IMR-90 (cell line): ENCODE results near the gene ZNF835.

ENCODE experiments used
- CEBPB ChIP-seq: IDR thresholded peaks from 2 replicates; pipeline ENCODE4 v1.6.1; 2012; ENCODE audit warnings: low read depth, low read length, improper control_type of control experiment
- CHD1 ChIP-seq: IDR thresholded peaks from 2 replicates; pipeline ENCODE4 v1.6.1; 2012; ENCODE audit warnings: low read depth, low read length, improper control_type of control experiment
- CTCF ChIP-seq: conservative IDR thresholded peaks from 2 replicates; pipeline ENCODE4 v1.5.1; 2012; ENCODE audit warnings: mild to moderate bottlenecking, low read depth, low read length, improper control_type of control experiment
- POLR2A ChIP-seq: IDR thresholded peaks from 2 replicates; pipeline ENCODE4 v1.6.1; 2012; ENCODE audit warnings: mild to moderate bottlenecking, low read depth, low read length
- RAD21 ChIP-seq: IDR thresholded peaks from 2 replicates; pipeline ENCODE4 v1.6.1; 2012; ENCODE audit warnings: low read length, improper control_type of control experiment
- RFX5 ChIP-seq: IDR thresholded peaks from 2 replicates; pipeline ENCODE4 v1.8.0; 2012; ENCODE audit warnings: low read depth, mild to moderate bottlenecking, low read length, moderate library complexity
- SMC3 ChIP-seq: fragments of 150-350 bp; IDR thresholded peaks from 2 replicates; pipeline ENCODE4 v1.6.1; 2016; ENCODE audit warnings: low read depth, mild to moderate bottlenecking, antibody characterized with exemption, low read length, moderate library complexity
- USF2 ChIP-seq: fragments of 150-350 bp; IDR thresholded peaks from 2 replicates; pipeline ENCODE4 v1.6.1; 2017; ENCODE audit warnings: mild to moderate bottlenecking, antibody characterized with exemption, low read length, low read depth

- TF ChIP-seq POLR2A = no peak
- TF ChIP-seq CEBPB = no peak
- no peak for TF ChIP-seq RFX5
- TF ChIP-seq USF2 = no peak
- no peak for TF ChIP-seq CTCF
- no peak for TF ChIP-seq SMC3
- TF ChIP-seq RAD21 = no peak
- no peak for TF ChIP-seq CHD1
Measured at GRCh38 chr19:56622374-56622773, 49.2 kb downstream of the ZNF835 start.
